Measurements from ENCODE around the gene ITGA1.

The ITGA1 gene

DNA sequence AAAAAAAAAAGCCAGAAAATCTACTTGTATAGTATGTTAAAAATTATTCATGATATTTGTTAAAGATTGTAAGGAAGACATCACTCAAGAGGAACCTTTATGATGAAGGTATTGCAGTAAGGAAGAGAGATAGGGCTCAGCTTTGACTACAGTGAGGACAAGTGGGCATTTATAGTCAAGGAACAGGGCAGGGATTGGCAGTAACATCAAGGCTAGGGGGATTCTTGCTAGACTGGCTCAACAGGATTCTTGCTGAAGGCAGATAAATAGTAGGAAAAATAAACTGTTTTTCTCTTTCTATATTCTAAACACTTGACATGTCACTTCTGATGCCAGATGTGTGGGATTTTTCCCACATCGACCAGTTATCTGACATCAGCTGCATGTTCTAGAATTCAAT lies 96.7 kb downstream of the ITGA1 start:
- H3K9ac ChIP-seq: no peak overlapping the region
- H3K4me1 ChIP-seq: no peaks in the 10 kb centered on the region
- H3K4me2 ChIP-seq: no peak overlapping the region
- no peak overlapping the region for H3K27ac ChIP-seq
- no peaks in the 10 kb centered on the region for H3K9me3 ChIP-seq (replicated peaks in 1 of 11)
- no peaks in the 10 kb centered on the region for H4K20me1 ChIP-seq
- no peaks in the 10 kb centered on the region for H3K36me3 ChIP-seq
- no peak overlapping the region for H3K4me3 ChIP-seq
- TF ChIP-seq Cebpa-rat (IDR thresholded peaks at IDR 0.05): no peak
- H3K27me3 ChIP-seq: no peaks in the 10 kb centered on the region

- H3K9me3 ChIP-seq (replicated peaks in 1 of 11): no peaks in the 10 kb centered on the region
- H4K20me1 ChIP-seq: no peaks in the 10 kb centered on the region
- no peaks in the 10 kb centered on the region for H3K36me3 ChIP-seq
- no peak overlapping the region for H3K4me2 ChIP-seq
- no peak overlapping the region for H3K4me3 ChIP-seq
- no peaks in the 10 kb centered on the region for H3K4me1 ChIP-seq
- no peak for TF ChIP-seq Cebpa-rat (IDR thresholded peaks at IDR 0.05)
- no peak overlapping the region for H3K27ac ChIP-seq
- H3K9ac ChIP-seq: no peak overlapping the region
- H3K27me3 ChIP-seq: no peaks in the 10 kb centered on the region
Measured at GRCh38 chr5:52885614-52886013, 97.9 kb downstream of the ITGA1 start.

GRCh38 chr5:52886206-52886605 lies 98.5 kb downstream of the ITGA1 start:
- Histone ChIP-seq H3K36me3 (no peaks in the 10 kb centered on the region), H3K9me3 (replicated peaks in 1 of 11) (no peaks in the 10 kb centered on the region), H3K27ac (no peak overlapping the region), H3K9ac (no peak overlapping the region), H4K20me1 (no peaks in the 10 kb centered on the region), H3K27me3 (no peaks in the 10 kb centered on the region), H3K4me2 (no peak overlapping the region), H3K4me1 (no peaks in the 10 kb centered on the region), H3K4me3 (no peak overlapping the region)
- no peak for TF ChIP-seq Cebpa-rat (IDR thresholded peaks at IDR 0.05)

- H3K9ac ChIP-seq: no peak overlapping the region
- no peak for TF ChIP-seq Cebpa-rat (IDR thresholded peaks at IDR 0.05)
- no peaks in the 10 kb centered on the region for H3K9me3 ChIP-seq (replicated peaks in 1 of 11)
- H3K27me3 ChIP-seq: no peaks in the 10 kb centered on the region
- H3K27ac ChIP-seq: no peak overlapping the region
- H3K4me1 ChIP-seq: no peaks in the 10 kb centered on the region
- H3K4me2 ChIP-seq: no peak overlapping the region
- no peaks in the 10 kb centered on the region for H3K36me3 ChIP-seq
- H3K4me3 ChIP-seq: no peak overlapping the region
- no peaks in the 10 kb centered on the region for H4K20me1 ChIP-seq
Measured at GRCh38 chr5:52887066-52887465, 99.3 kb downstream of the ITGA1 start.

- no peak overlapping the region for H3K27ac ChIP-seq
- H3K4me1 ChIP-seq: no peaks in the 10 kb centered on the region
- H3K9me3 ChIP-seq (replicated peaks in 1 of 11): no peaks in the 10 kb centered on the region
- no peak overlapping the region for H3K4me2 ChIP-seq
- no peaks in the 10 kb centered on the region for H3K27me3 ChIP-seq
- no peak for TF ChIP-seq Cebpa-rat (IDR thresholded peaks at IDR 0.05)
- H3K9ac ChIP-seq: no peak overlapping the region
- H4K20me1 ChIP-seq: no peaks in the 10 kb centered on the region
- no peaks in the 10 kb centered on the region for H3K36me3 ChIP-seq
- no peak overlapping the region for H3K4me3 ChIP-seq
Measured at GRCh38 chr5:52888363-52888762, 100.6 kb downstream of the ITGA1 start.

- H4K20me1 ChIP-seq: no peaks in the 10 kb centered on the region
- no peaks in the 10 kb centered on the region for H3K36me3 ChIP-seq
- no peak overlapping the region for H3K27ac ChIP-seq
- no peak overlapping the region for H3K4me3 ChIP-seq
- no peaks in the 10 kb centered on the region for H3K27me3 ChIP-seq
- H3K9ac ChIP-seq: no peak overlapping the region
- H3K4me2 ChIP-seq: no peak overlapping the region
- H3K4me1 ChIP-seq: peaks cover 0 to 8% (median 4%) of the 10 kb centered on the region in 10 experiments; a peak in 6 of 20 replicates
- no peak for TF ChIP-seq Cebpa-rat (IDR thresholded peaks at IDR 0.05)
- H3K9me3 ChIP-seq (replicated peaks in 1 of 11): no peaks in the 10 kb centered on the region
Measured at GRCh38 chr5:52892242-52892878, 104.6 kb downstream of the ITGA1 start.

DNA sequence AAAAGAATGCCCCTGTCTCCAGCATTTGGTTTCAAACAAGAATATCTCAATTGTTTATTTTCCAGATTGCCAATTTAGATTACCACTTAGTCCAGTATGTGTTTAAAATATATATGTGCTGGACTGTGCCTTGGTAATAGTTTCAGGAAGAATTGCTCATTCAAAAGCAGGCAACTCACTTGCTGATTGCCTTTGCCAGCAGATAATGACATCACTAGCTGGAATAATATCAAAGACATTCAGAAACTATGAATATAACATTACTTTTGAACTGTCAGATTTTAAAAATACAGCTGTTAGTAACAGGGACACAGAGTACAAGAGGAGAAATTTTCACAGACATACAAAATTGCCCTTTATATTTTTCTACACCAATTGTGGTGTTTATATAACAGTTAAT lies 105.4 kb downstream of the ITGA1 start:
- no peaks in the 10 kb centered on the region for H3K9me3 ChIP-seq (replicated peaks in 1 of 11)
- H4K20me1 ChIP-seq: no peaks in the 10 kb centered on the region
- no peak overlapping the region for H3K27ac ChIP-seq
- no peak for TF ChIP-seq Cebpa-rat (IDR thresholded peaks at IDR 0.05)
- no peak overlapping the region for H3K4me3 ChIP-seq
- no peak overlapping the region for H3K4me2 ChIP-seq
- H3K36me3 ChIP-seq: no peaks in the 10 kb centered on the region
- no peaks in the 10 kb centered on the region for H3K27me3 ChIP-seq
- peaks cover 0 to 8% (median 4%) of the 10 kb centered on the region in 10 experiments; a peak in 6 of 20 replicates for H3K4me1 ChIP-seq
- H3K9ac ChIP-seq: no peak overlapping the region

DNA sequence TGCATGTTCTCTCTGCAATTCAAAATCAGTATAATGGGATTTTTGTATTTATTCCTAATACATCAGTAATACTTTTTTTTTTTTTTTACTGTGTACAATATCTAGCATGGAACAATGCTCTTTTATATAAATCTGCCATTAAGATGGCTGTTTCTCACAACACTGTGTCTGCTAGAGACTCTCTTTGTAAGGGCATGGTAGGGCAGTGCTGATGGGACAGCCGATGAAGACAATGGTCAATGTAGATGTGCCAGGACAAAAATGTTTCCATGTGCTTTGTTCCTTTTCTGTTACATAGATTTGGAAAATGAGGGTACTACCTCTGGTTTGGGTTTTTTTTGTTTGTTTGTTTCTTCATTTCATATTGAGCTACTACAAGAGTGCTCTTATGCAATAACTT lies 106.1 kb downstream of the ITGA1 start:
- H3K9me3 ChIP-seq (replicated peaks in 1 of 11): no peaks in the 10 kb centered on the region
- no peak for TF ChIP-seq Cebpa-rat (IDR thresholded peaks at IDR 0.05)
- H3K4me1 ChIP-seq: peaks cover 0 to 8% (median 4%) of the 10 kb centered on the region in 10 experiments; a peak in 6 of 20 replicates
- no peak overlapping the region for H3K4me3 ChIP-seq
- H3K27ac ChIP-seq: no peak overlapping the region
- no peak overlapping the region for H3K9ac ChIP-seq
- no peaks in the 10 kb centered on the region for H3K27me3 ChIP-seq
- no peak overlapping the region for H3K4me2 ChIP-seq
- no peaks in the 10 kb centered on the region for H4K20me1 ChIP-seq
- no peaks in the 10 kb centered on the region for H3K36me3 ChIP-seq

- H3K4me2 ChIP-seq: no peak overlapping the region
- H3K4me1 ChIP-seq: peaks cover 0 to 8% (median 4%) of the 10 kb centered on the region in 10 experiments; a peak in 6 of 20 replicates
- no peaks in the 10 kb centered on the region for H3K9me3 ChIP-seq (replicated peaks in 1 of 11)
- no peak overlapping the region for H3K27ac ChIP-seq
- no peak overlapping the region for H3K9ac ChIP-seq
- H3K27me3 ChIP-seq: no peaks in the 10 kb centered on the region
- no peak overlapping the region for H3K4me3 ChIP-seq
- TF ChIP-seq Cebpa-rat (IDR thresholded peaks at IDR 0.05): no peak
- H4K20me1 ChIP-seq: no peaks in the 10 kb centered on the region
- H3K36me3 ChIP-seq: no peaks in the 10 kb centered on the region
Measured at GRCh38 chr5:52894451-52894850, 106.7 kb downstream of the ITGA1 start.

- Histone ChIP-seq H3K4me1 (peaks cover 0 to 8% (median 4%) of the 10 kb centered on the region in 10 experiments; a peak in 6 of 20 replicates), H3K27me3 (no peaks in the 10 kb centered on the region), H3K9ac (no peak overlapping the region), H3K4me3 (no peak overlapping the region), H3K36me3 (no peaks in the 10 kb centered on the region), H3K4me2 (no peak overlapping the region), H3K27ac (no peak overlapping the region), H4K20me1 (no peaks in the 10 kb centered on the region), H3K9me3 (replicated peaks in 1 of 11) (no peaks in the 10 kb centered on the region)
- TF ChIP-seq Cebpa-rat (IDR thresholded peaks at IDR 0.05): no peak
Measured at GRCh38 chr5:52895075-52895474, 107.4 kb downstream of the ITGA1 start.
